Cardiac fibroblast (primary cell): ENCODE results near the gene ZMYM2.
A peak's percentile ranks its signal among the peaks of the same experiment; 100 is the strongest.

Experiments
- DNase-seq, 2 donors: peaks; one replicate each; pipeline versions ENCODE4 v3.0.0 to v3.0.0-alpha.2; 2010; ENCODE audit warnings: low read depth in 2 of 2
- H3K4me3 ChIP-seq, 2 donors: replicated peaks in 1 of 2; 1 replicate in 1 of 2; 2 replicates in 1 of 2; pipeline ENCODE4 v1.5.1; 2011; ENCODE audit warnings: low read depth in 2 of 2, low read length in 2 of 2, mild to moderate bottlenecking in 2 of 2, moderate library complexity in 1 of 2
- CTCF ChIP-seq: IDR thresholded peaks from one replicate; pipeline ENCODE4 v1.5.1; 2011; ENCODE audit warnings: low read depth, mild to moderate bottlenecking, low read length, inconsistent platforms

ZMYM2 gene

DNA sequence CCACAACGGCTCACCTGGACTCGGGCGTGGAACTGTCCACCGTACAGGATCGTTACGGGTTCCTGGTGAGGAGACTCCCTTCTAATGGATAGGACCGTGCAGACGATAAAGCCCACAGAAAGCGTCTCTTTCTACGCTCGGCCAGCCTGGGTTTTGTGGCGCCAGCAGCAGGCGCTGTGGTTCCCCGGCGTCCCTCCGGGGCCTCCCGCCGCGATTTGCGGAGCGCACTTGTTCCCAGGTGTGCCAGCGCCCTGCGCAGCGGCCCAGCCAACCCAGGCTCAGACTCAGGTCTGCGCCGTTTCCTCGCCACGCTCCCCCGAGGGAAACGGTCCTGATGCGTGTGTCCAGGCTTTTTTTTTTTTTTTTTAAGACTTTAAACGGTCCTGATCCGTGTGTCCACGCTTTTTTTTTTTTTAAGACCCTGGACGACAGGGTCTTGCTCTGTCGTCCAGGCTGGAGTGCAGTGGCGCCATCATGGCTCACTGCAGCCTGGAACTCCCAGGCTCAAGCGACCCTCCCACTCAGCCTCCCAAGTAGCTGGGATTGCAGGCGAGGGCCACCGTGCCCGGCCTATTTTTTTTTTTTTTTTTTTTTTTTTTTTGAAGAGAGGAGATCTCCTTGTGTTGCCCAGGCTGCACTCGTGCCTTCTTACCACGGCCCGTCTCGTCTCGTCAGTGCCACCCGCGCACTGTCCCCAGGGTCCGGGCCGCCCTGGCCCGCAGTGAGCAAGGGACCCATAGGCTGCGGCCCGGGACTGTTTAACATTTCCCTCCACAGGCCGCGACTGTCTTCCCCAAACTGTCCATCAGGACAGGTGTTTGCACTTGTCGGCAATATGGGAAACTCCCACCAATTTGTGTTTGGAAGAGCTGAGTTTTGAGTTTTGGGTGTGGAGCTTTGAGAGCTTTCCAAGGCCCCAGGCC, 178.5 kb downstream of the ZMYM2 start:
- DNase-seq = no peak
- TF ChIP-seq CTCF = peak; percentile 40
- H3K4me3 ChIP-seq = no peak overlapping the region

DNA sequence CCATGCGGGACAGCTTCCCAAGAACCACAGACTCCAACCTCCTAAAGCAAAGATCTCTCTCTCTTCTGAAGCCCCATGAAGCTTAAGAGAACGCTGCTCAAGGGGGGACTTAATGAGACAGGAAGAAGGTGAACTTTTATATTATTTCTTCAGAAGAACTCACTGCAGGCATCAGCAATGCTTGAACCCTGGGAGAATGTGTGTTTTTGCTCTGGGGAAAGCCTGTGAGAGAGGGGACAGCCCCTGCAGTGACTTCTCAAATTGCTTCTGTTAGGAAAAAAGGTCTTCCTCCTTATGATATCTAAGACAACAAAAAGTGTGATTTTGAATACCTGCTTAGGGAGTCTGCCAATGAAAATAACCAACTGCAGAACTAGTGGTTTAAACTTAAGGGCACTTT, 179.3 kb downstream of the ZMYM2 start:
- no peak for DNase-seq
- H3K4me3 ChIP-seq = no peak overlapping the region
- TF ChIP-seq CTCF = no peak

DNA sequence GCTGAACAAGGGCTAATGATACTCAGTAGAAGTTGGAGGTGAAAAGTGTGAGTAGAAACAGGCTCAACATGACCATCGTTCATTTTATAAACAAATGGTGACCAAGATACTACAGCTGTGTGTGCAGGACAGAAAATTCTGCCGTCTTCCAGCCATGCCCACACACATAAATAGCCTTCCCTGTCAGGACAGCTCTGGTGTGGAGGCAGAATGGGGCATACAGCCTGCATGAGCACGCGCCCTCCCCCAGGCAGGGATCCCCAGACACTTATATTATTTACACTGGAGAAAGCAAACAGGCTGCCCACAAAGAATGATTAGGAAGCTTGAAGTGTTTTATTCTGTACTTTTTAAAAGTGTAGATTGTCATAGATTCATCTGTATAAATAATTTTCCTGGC, 182.0 kb downstream of the ZMYM2 start:
- DNase-seq = no peak
- TF ChIP-seq CTCF = no peak
- no peak overlapping the region for H3K4me3 ChIP-seq
